Nephron progenitor cell (in vitro differentiated cells): Measurements from ENCODE around the gene PTPRQ.

Experiments
- DNase-seq: peaks from one replicate; pipeline ENCODE4 v3.0.0; 2021
- H3K27ac Mint-ChIP-seq: 2 replicates; pipeline ENCODE4 v1.8.0; 2021; ENCODE audit warnings: mild to moderate bottlenecking, moderate library complexity, mixed read lengths
- H3K27me3 Mint-ChIP-seq: 2 replicates; pipeline ENCODE4 v1.8.0; 2021; ENCODE audit warnings: mild to moderate bottlenecking, low read depth, mixed read lengths; ENCODE audit not compliant: poor library complexity
- H3K36me3 Mint-ChIP-seq: 2 replicates; pipeline ENCODE4 v1.8.0; 2021; ENCODE audit warnings: low read depth, mixed read lengths
- H3K4me1 Mint-ChIP-seq: 2 replicates; pipeline ENCODE4 v1.8.0; 2021; ENCODE audit warnings: mixed read lengths
- H3K4me3 Mint-ChIP-seq: 2 replicates; pipeline ENCODE4 v1.8.0; 2021; ENCODE audit warnings: mild to moderate bottlenecking, moderate library complexity, mixed read lengths
- H3K9me3 Mint-ChIP-seq: 2 replicates; pipeline ENCODE4 v1.8.0; 2021; ENCODE audit warnings: mild to moderate bottlenecking, moderate library complexity, mixed read lengths
- CTCF ChIP-seq: fragments of 200-600 bp; sonication (generic); IDR thresholded peaks from 2 replicates; pipeline ENCODE4 v1.5.0; 2021; ENCODE audit warnings: antibody characterized with exemption

PTPRQ gene

GRCh38 chr12:80581783-80582182 is 137.7 kb downstream of the PTPRQ start:
- H3K27me3 Mint-ChIP-seq = no peaks in the 10 kb centered on the region
- no peak for TF ChIP-seq CTCF

GRCh38 chr12:80582431-80582830 is 138.4 kb downstream of the PTPRQ start:
- no peaks in the 10 kb centered on the region for H3K36me3 Mint-ChIP-seq
- no peak for DNase-seq

More at GRCh38 chr12:80581783-80582182, 137.7 kb downstream of the PTPRQ start:
- H3K4me3 Mint-ChIP-seq = no peak overlapping the region
- DNase-seq = no peak
- H3K9me3 Mint-ChIP-seq = peaks cover 4% of the 10 kb centered on the region
- H3K36me3 Mint-ChIP-seq = no peaks in the 10 kb centered on the region
- no peak overlapping the region for H3K27ac Mint-ChIP-seq
- peaks cover 17% of the 10 kb centered on the region for H3K4me1 Mint-ChIP-seq

GRCh38 chr12:80589077-80589476 is 145.0 kb downstream of the PTPRQ start:
- no peak for DNase-seq
- Mint-ChIP-seq H3K36me3 (no peaks in the 10 kb centered on the region), H3K4me1 (peaks cover 13% of the 10 kb centered on the region), H3K4me3 (no peak overlapping the region), H3K9me3 (peaks cover 4% of the 10 kb centered on the region), H3K27me3 (no peaks in the 10 kb centered on the region), H3K27ac (no peak overlapping the region)
- no peak for TF ChIP-seq CTCF

More at GRCh38 chr12:80582431-80582830, 138.4 kb downstream of the PTPRQ start:
- no peak overlapping the region for H3K4me3 Mint-ChIP-seq
- peaks cover 4% of the 10 kb centered on the region for H3K9me3 Mint-ChIP-seq
- no peak for TF ChIP-seq CTCF
- peaks cover 17% of the 10 kb centered on the region for H3K4me1 Mint-ChIP-seq
- H3K27me3 Mint-ChIP-seq = no peaks in the 10 kb centered on the region
- H3K27ac Mint-ChIP-seq = no peak overlapping the region

- H3K36me3 Mint-ChIP-seq = no peaks in the 10 kb centered on the region
- no peaks in the 10 kb centered on the region for H3K27me3 Mint-ChIP-seq
- H3K4me1 Mint-ChIP-seq = peaks cover 4% of the 10 kb centered on the region
- TF ChIP-seq CTCF = no peak
- H3K27ac Mint-ChIP-seq = no peak overlapping the region
- H3K9me3 Mint-ChIP-seq = peaks cover 4% of the 10 kb centered on the region
- no peak for DNase-seq
- no peak overlapping the region for H3K4me3 Mint-ChIP-seq
Observed at GRCh38 chr12:80590085-80590484, 146.1 kb downstream of the PTPRQ start.

GRCh38 chr12:80593766-80594165 is 149.7 kb downstream of the PTPRQ start:
- no peak overlapping the region for H3K4me3 Mint-ChIP-seq
- H3K4me1 Mint-ChIP-seq = peaks cover under 1% of the 10 kb centered on the region
- no peak for TF ChIP-seq CTCF
- H3K27me3 Mint-ChIP-seq = no peaks in the 10 kb centered on the region
- no peaks in the 10 kb centered on the region for H3K9me3 Mint-ChIP-seq
- DNase-seq = no peak
- no peaks in the 10 kb centered on the region for H3K36me3 Mint-ChIP-seq
- H3K27ac Mint-ChIP-seq = no peak overlapping the region

GRCh38 chr12:80596509-80596908 is 152.5 kb downstream of the PTPRQ start:
- H3K36me3 Mint-ChIP-seq = no peaks in the 10 kb centered on the region
- no peak for DNase-seq
- H3K9me3 Mint-ChIP-seq = no peaks in the 10 kb centered on the region
- peaks cover 18% of the 10 kb centered on the region for H3K4me1 Mint-ChIP-seq
- no peak for TF ChIP-seq CTCF
- no peak overlapping the region for H3K27ac Mint-ChIP-seq
- H3K4me3 Mint-ChIP-seq = no peak overlapping the region
- H3K27me3 Mint-ChIP-seq = peaks cover 4% of the 10 kb centered on the region
